GM23338 (cell line): Measurements from ENCODE around the gene FFAR2.

Experiments used
- CREB1 ChIP-seq: fragments of 250-450 bp; sonication (Bioruptor Pico); IDR thresholded peaks from 2 replicates; pipeline ENCODE4 v1.5.0; 2020; ENCODE audit warnings: low read depth, mild to moderate bottlenecking, moderate library complexity
- CTCF ChIP-seq, 2 experiments: fragments of 200-600 bp in 1 of 2; sonication (generic) in 1 of 2; conservative IDR thresholded peaks; 2 replicates each; pipeline versions ENCODE4 v1.5.1 to v1.6.1; 2016 to 2017; ENCODE audit warnings: antibody characterized with exemption in 2 of 2, low read depth in 2 of 2, mild to moderate bottlenecking in 2 of 2, moderate library complexity in 1 of 2
- EZH2 ChIP-seq: fragments of 200-600 bp; sonication (generic); IDR thresholded peaks from one replicate; pipeline ENCODE4 v1.8.0; 2017; ENCODE audit warnings: antibody characterized with exemption, mild to moderate bottlenecking, low read depth; ENCODE audit not compliant: unreplicated experiment
- EZH2phosphoT487 ChIP-seq: fragments of 200-600 bp; sonication (generic); IDR thresholded peaks from one replicate; pipeline ENCODE4 v1.8.1; 2018; ENCODE audit warnings: antibody characterized with exemption; ENCODE audit not compliant: unreplicated experiment
- NANOG ChIP-seq: IDR thresholded peaks from 2 replicates; pipeline ENCODE4 v1.6.1; 2016; ENCODE audit warnings: antibody characterized with exemption, borderline replicate concordance
- POLR2AphosphoS5 ChIP-seq: IDR thresholded peaks from 2 replicates; pipeline ENCODE4 v1.6.1; 2016; ENCODE audit warnings: antibody characterized with exemption, low read depth
- REST ChIP-seq: IDR thresholded peaks from one replicate; pipeline ENCODE4 v1.6.1; 2018; ENCODE audit warnings: antibody characterized with exemption; ENCODE audit not compliant: unreplicated experiment
- STAT1 ChIP-seq: IDR thresholded peaks from one replicate; pipeline ENCODE4 v1.6.1; 2016; ENCODE audit warnings: antibody characterized with exemption; ENCODE audit not compliant: unreplicated experiment
- ZNF114 ChIP-seq: fragments of 250-450 bp; sonication (Bioruptor Pico); IDR thresholded peaks from 2 replicates; pipeline ENCODE4 v1.5.0; 2020; ENCODE audit warnings: mild to moderate bottlenecking, moderate library complexity

GRCh38 chr19:35417713-35418534, 30.1 kb upstream of the FFAR2 start:
- no peak for TF ChIP-seq CTCF (conservative IDR thresholded peaks at IDR 0.05; ENCODE audit: low read depth in 2 of 2)
- TF ChIP-seq STAT1 = no peak
- no peak for TF ChIP-seq CREB1 (CRISPR knock-in tag)
- TF ChIP-seq EZH2phosphoT487 = no peak
- TF ChIP-seq POLR2AphosphoS5 = no peak
- TF ChIP-seq REST = no peak
- TF ChIP-seq NANOG = no peak
- no peak for TF ChIP-seq EZH2
- TF ChIP-seq ZNF114 = no peak
